GM12873 (cell line): ENCODE data around the gene GEMIN2.

Experiments
- TF ChIP-seq, protein P1 (sequence below): IDR thresholded peaks from 2 replicates; pipeline ENCODE4 v1.5.1; 2012; ENCODE audit warnings: low read depth, mild to moderate bottlenecking, moderate library complexity, low read length, control low read depth; ENCODE audit not compliant: insufficient read depth; ENCODE audit errors: missing control alignments

The GEMIN2 gene

GRCh38 chr14:39173198-39173597, 59.1 kb downstream of the GEMIN2 start:
- TF ChIP-seq, protein P1, sequence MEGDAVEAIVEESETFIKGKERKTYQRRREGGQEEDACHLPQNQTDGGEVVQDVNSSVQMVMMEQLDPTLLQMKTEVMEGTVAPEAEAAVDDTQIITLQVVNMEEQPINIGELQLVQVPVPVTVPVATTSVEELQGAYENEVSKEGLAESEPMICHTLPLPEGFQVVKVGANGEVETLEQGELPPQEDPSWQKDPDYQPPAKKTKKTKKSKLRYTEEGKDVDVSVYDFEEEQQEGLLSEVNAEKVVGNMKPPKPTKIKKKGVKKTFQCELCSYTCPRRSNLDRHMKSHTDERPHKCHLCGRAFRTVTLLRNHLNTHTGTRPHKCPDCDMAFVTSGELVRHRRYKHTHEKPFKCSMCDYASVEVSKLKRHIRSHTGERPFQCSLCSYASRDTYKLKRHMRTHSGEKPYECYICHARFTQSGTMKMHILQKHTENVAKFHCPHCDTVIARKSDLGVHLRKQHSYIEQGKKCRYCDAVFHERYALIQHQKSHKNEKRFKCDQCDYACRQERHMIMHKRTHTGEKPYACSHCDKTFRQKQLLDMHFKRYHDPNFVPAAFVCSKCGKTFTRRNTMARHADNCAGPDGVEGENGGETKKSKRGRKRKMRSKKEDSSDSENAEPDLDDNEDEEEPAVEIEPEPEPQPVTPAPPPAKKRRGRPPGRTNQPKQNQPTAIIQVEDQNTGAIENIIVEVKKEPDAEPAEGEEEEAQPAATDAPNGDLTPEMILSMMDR, result no peak

GRCh38 chr14:39174560-39175444, 60.7 kb downstream of the GEMIN2 start, which contains the start of gene PNN:
Gene PNN, plus strand, starts transcription at chr14:39175254. Its CDS starts 26 bp downstream, at chr14:39175280.
- TF ChIP-seq, protein P1, result no peak

- TF ChIP-seq, protein P1, result no peak
Observed at GRCh38 chr14:39175445-39176262, 61.5 kb downstream of the GEMIN2 start.

DNA sequence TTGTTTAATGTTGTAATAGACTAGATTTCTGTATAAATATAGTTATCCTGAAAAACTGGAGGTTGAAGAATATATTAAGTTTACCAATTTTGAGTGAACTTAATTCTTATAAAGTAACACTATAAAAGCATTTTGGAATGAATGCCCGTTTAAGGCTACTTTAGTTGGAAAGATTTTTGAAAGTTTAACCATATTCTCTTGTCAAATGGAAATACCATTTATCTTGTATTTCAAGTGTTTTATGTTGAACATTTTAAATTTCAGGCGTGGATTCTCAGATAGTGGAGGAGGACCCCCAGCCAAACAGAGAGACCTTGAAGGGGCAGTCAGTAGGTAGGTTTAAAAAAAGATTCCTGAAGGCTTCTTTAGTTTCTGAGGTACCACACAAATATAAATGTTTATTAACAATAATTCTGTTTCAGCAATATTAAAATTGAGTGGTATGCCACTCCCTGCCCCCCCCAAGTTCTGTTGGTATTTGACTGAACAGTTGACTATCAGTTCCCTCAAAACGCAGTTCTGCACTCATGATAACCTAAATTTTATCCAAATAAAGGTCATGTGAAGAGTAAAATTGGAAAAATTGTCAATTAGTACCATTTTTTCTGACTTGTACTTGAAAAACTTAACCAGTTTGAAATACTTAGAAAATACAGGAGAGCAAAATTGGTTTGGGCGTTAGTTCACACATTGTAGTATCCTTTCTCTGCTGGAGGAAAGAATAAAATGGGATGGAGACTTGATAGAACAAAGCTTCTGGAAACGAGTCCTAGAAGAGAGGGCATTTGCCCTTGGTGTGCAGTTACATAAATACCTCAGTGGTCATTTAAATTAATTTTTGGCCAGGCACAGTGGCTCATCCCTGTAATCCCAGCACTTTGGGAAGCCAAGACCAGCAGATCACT, 62.4 kb downstream of the GEMIN2 start:
- TF ChIP-seq, protein P1, result no peak

DNA sequence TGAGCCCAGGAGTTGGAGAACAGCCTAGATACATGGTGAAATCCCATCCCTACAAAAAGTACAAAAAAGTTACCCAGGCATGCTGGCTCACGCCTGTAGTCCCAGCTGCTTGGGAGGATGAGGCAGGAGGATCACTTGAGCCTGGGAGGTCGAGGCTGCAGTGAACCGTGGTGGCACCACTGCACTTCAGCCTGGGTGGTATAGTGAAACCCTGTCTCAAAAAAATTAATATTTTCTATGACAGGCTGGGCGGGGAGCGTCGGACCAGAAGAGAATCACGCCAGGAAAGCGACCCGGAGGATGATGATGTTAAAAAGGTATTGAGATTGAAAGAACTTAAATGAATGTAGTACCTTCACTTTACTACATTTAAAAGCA, 63.0 kb downstream of the GEMIN2 start:
- TF ChIP-seq, protein P1, result no peak

- TF ChIP-seq, protein P1, result no peak
Observed at GRCh38 chr14:39179042-39179441, 64.9 kb downstream of the GEMIN2 start.
